ENCODE data around the gene C5.

- TF ChIP-seq, protein P1, sequence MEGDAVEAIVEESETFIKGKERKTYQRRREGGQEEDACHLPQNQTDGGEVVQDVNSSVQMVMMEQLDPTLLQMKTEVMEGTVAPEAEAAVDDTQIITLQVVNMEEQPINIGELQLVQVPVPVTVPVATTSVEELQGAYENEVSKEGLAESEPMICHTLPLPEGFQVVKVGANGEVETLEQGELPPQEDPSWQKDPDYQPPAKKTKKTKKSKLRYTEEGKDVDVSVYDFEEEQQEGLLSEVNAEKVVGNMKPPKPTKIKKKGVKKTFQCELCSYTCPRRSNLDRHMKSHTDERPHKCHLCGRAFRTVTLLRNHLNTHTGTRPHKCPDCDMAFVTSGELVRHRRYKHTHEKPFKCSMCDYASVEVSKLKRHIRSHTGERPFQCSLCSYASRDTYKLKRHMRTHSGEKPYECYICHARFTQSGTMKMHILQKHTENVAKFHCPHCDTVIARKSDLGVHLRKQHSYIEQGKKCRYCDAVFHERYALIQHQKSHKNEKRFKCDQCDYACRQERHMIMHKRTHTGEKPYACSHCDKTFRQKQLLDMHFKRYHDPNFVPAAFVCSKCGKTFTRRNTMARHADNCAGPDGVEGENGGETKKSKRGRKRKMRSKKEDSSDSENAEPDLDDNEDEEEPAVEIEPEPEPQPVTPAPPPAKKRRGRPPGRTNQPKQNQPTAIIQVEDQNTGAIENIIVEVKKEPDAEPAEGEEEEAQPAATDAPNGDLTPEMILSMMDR (IDR thresholded peaks at IDR 0.05): no peak
- TF ChIP-seq POLR2A (IDR thresholded peaks at IDR 0.05) (no peak), POLR2AphosphoS5 (IDR thresholded peaks at IDR 0.05) (no peak)
These were observed 118.6 kb downstream of the C5 start for GRCh38 chr9:120931231-120932085.
